Measurements from ENCODE around the gene ADNP2.
A peak's percentile ranks its signal among the peaks of the same experiment; 100 is the strongest.

Gene ADNP2

GRCh38 chr18:80105369-80106167 is 3.5 kb upstream of the ADNP2 start:
- Histone ChIP-seq H3K27me3 (ENCODE audit: insufficient read depth, low read length) (no peaks in the 10 kb centered on the region), H3K27ac (ENCODE audit: low read depth, low read length) (no peak overlapping the region), H3K4me1 (ENCODE audit: control insufficient read depth, insufficient read depth, low read length, unreplicated experiment) (peaks cover 7% of the 10 kb centered on the region), H3K79me2 (ENCODE audit: control insufficient read depth, insufficient read depth, low read length, unreplicated experiment) (peaks cover 9% of the 10 kb centered on the region), H3K4me3 (ENCODE audit: low read depth, low read length) (no peak overlapping the region), H2AFZ (ENCODE audit: low read length, unreplicated experiment) (no peak overlapping the region), H3K36me3 (ENCODE audit: insufficient read depth, low read length) (peaks cover under 1% of the 10 kb centered on the region; the same call in 1 of the 2 replicates)

DNA sequence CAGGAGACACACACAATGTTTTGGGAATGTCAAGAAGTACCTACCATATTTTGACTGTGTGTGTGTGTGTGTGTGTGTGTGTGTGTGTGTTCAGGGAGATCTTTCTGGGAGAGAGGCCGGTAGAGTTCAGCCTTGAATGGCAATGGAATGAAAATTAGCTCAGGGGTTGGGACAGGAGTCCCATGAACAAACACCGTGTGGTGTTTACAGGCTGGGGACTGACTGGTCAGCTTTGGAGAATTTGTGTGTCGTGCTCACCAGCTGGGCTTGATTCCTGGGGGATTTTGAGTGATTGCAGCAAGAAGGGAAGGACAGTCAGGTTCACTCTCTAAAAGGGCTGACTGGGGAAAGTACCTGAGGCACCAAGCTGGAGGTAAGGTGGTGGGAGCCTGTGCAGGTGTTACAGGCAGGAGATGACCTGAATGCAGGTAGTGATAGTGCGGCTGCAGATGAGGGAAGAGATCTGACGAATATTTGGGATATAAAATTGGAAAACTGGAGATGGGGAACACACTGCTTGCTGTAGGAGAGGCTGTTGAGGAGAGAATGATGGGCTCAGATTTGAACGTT is 2.5 kb upstream of the ADNP2 start:
- Histone ChIP-seq H2AFZ (ENCODE audit: low read length, unreplicated experiment) (no peak overlapping the region), H3K27me3 (ENCODE audit: insufficient read depth, low read length) (no peaks in the 10 kb centered on the region), H3K27ac (ENCODE audit: low read depth, low read length) (no peak overlapping the region), H3K79me2 (ENCODE audit: control insufficient read depth, insufficient read depth, low read length, unreplicated experiment) (peaks cover 17% of the 10 kb centered on the region), H3K36me3 (ENCODE audit: insufficient read depth, low read length) (no peaks in the 10 kb centered on the region), H3K4me3 (ENCODE audit: low read depth, low read length) (no peak overlapping the region), H3K4me1 (ENCODE audit: control insufficient read depth, insufficient read depth, low read length, unreplicated experiment) (peaks cover 16% of the 10 kb centered on the region)

DNA sequence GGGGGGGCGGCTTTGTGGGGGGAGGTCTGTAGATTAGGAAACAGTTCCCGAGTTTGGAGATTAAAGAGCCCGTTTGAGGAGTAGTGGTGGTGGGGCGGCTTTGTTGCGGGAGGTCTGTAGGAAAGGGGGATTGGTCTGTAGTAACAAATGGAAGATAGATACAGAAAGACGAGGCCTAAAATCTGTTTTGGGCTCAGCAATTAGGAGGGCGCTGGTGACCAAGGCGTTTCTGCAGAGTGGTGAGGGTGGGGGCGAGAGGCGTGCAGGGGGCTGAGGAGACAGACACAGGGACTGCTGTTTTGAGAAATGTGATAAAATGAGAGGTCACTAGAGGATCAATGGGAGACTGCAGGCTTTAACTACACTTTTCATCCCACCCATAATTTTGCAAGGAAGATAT is 1.6 kb upstream of the ADNP2 start:
- H3K79me2 ChIP-seq (ENCODE audit: control insufficient read depth, insufficient read depth, low read length, unreplicated experiment) = peaks cover 24% of the 10 kb centered on the region
- H2AFZ ChIP-seq (ENCODE audit: low read length, unreplicated experiment) = no peak overlapping the region
- peaks cover 16% of the 10 kb centered on the region for H3K4me1 ChIP-seq (ENCODE audit: control insufficient read depth, insufficient read depth, low read length, unreplicated experiment)
- H3K36me3 ChIP-seq (ENCODE audit: insufficient read depth, low read length) = no peaks in the 10 kb centered on the region
- no peak overlapping the region for H3K27ac ChIP-seq (ENCODE audit: low read depth, low read length)
- no peaks in the 10 kb centered on the region for H3K27me3 ChIP-seq (ENCODE audit: insufficient read depth, low read length)
- H3K4me3 ChIP-seq (ENCODE audit: low read depth, low read length) = no peak overlapping the region

- H2AFZ ChIP-seq (ENCODE audit: low read length, unreplicated experiment) = no peak overlapping the region
- no peaks in the 10 kb centered on the region for H3K27me3 ChIP-seq (ENCODE audit: insufficient read depth, low read length)
These were observed 933 bp upstream of the ADNP2 start for GRCh38 chr18:80108121-80108536.

DNA sequence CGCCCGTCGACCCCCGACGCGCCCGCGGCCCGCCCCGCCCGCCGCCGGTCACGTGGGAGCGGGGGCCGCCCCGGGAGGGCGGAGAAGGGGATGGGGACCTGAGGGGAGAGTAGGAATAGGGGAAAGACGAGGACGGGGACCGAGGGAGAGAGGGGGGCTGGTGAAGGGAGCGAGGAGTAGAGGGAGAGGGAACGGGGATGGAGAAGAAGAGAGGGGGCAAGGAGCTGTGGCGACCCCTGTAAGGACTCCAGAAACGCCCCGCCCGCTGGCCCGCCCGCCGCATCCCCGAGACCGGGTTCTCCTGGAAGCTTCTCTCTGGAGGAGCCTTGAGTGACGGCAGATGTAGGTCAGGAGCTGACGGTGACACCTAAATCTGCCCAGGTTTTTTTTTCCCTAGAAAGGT is 615 bp downstream of the ADNP2 start:
- peak overlapping the region; percentile 85 for H2AFZ ChIP-seq (ENCODE audit: low read length, unreplicated experiment)
- no peaks in the 10 kb centered on the region for H3K36me3 ChIP-seq (ENCODE audit: insufficient read depth, low read length)
- peak overlapping the region; percentile 84 for H3K4me3 ChIP-seq (ENCODE audit: low read depth, low read length)
- peak overlapping the region; percentile 90; the same call in 1 of the 2 replicates for H3K27ac ChIP-seq (ENCODE audit: low read depth, low read length)
- peaks cover 46% of the 10 kb centered on the region for H3K79me2 ChIP-seq (ENCODE audit: control insufficient read depth, insufficient read depth, low read length, unreplicated experiment)
- H3K4me1 ChIP-seq (ENCODE audit: control insufficient read depth, insufficient read depth, low read length, unreplicated experiment) = peaks cover 10% of the 10 kb centered on the region
- no peaks in the 10 kb centered on the region for H3K27me3 ChIP-seq (ENCODE audit: insufficient read depth, low read length)

More at GRCh38 chr18:80108121-80108536, 933 bp upstream of the ADNP2 start:
- Histone ChIP-seq H3K79me2 (ENCODE audit: control insufficient read depth, insufficient read depth, low read length, unreplicated experiment) (peaks cover 30% of the 10 kb centered on the region), H3K27ac (ENCODE audit: low read depth, low read length) (no peak overlapping the region), H3K4me1 (ENCODE audit: control insufficient read depth, insufficient read depth, low read length, unreplicated experiment) (peaks cover 14% of the 10 kb centered on the region), H3K36me3 (ENCODE audit: insufficient read depth, low read length) (no peaks in the 10 kb centered on the region), H3K4me3 (ENCODE audit: low read depth, low read length) (no peak overlapping the region)

DNA sequence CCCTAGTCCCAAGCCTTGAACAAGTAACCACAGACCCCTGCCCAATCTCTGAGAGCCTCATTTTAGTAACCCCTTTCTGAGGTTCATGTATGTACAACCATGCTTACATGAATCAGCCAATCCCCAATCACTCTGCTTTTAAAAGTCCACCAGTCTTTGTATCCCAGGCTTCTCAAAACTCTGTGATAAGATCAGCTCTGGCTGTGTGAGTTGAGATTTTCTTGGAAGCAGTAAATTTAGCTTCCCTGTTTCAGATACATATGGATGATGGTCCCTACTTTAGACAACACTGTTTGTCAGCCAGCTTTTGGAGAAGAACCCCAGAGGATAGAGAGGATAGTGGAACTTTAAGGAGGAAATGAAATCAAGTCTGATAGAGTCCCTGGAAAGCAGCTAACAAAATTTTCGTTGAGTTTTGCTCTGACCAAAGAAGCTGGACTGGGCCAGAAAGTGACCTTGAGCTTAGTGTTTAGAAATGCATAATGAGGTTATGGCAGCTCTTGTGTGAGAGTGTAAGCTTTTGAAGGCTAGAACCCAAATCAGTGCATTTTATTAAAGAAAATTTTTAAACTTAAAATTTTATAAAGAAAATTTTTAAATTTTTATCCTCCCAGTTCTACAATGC is 3.7 kb downstream of the ADNP2 start:
- H2AFZ ChIP-seq (ENCODE audit: low read length, unreplicated experiment) = no peak overlapping the region
- peaks cover 75% of the 10 kb centered on the region for H3K79me2 ChIP-seq (ENCODE audit: control insufficient read depth, insufficient read depth, low read length, unreplicated experiment)
- peaks cover 4% of the 10 kb centered on the region; the same call in 1 of the 2 replicates for H3K36me3 ChIP-seq (ENCODE audit: insufficient read depth, low read length)
- no peak overlapping the region for H3K4me3 ChIP-seq (ENCODE audit: low read depth, low read length)
- H3K27me3 ChIP-seq (ENCODE audit: insufficient read depth, low read length) = no peaks in the 10 kb centered on the region
- H3K4me1 ChIP-seq (ENCODE audit: control insufficient read depth, insufficient read depth, low read length, unreplicated experiment) = peaks cover 10% of the 10 kb centered on the region
- no peak overlapping the region for H3K27ac ChIP-seq (ENCODE audit: low read depth, low read length)

DNA sequence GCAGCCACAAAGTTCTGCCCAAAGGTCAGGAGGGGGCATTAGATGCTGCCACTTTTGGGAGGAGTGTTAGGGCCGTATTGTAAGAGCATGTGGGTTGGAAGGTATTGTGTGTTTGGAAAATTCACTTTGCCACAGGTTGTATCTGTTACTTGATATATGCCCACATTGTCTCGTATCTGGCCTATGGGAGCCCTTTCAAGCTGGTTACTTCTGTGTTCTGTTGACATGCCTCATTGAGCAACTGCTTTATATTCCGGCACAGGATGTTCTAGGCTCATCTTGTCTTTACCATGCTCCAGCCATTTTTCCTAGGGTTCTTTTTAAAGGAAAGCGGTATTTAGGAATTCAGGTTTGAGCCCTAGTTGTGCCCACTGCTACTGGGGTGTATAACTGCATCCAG is 6.0 kb downstream of the ADNP2 start:
- H3K27me3 ChIP-seq (ENCODE audit: insufficient read depth, low read length) = no peaks in the 10 kb centered on the region
- H3K4me3 ChIP-seq (ENCODE audit: low read depth, low read length) = no peak overlapping the region
- peaks cover 10% of the 10 kb centered on the region for H3K4me1 ChIP-seq (ENCODE audit: control insufficient read depth, insufficient read depth, low read length, unreplicated experiment)
- H3K79me2 ChIP-seq (ENCODE audit: control insufficient read depth, insufficient read depth, low read length, unreplicated experiment) = peaks cover 75% of the 10 kb centered on the region
- peaks cover 5% of the 10 kb centered on the region; the same call in 1 of the 2 replicates for H3K36me3 ChIP-seq (ENCODE audit: insufficient read depth, low read length)
- H3K27ac ChIP-seq (ENCODE audit: low read depth, low read length) = no peak overlapping the region
- H2AFZ ChIP-seq (ENCODE audit: low read length, unreplicated experiment) = no peak overlapping the region

GRCh38 chr18:80119111-80119510 is 10.0 kb downstream of the ADNP2 start:
- Histone ChIP-seq H3K4me1 (ENCODE audit: control insufficient read depth, insufficient read depth, low read length, unreplicated experiment) (no peaks in the 10 kb centered on the region), H3K27me3 (ENCODE audit: insufficient read depth, low read length) (no peaks in the 10 kb centered on the region), H2AFZ (ENCODE audit: low read length, unreplicated experiment) (no peak overlapping the region), H3K36me3 (ENCODE audit: insufficient read depth, low read length) (peaks cover 17% of the 10 kb centered on the region), H3K4me3 (ENCODE audit: low read depth, low read length) (no peak overlapping the region), H3K79me2 (ENCODE audit: control insufficient read depth, insufficient read depth, low read length, unreplicated experiment) (peaks cover 54% of the 10 kb centered on the region), H3K27ac (ENCODE audit: low read depth, low read length) (no peak overlapping the region)

DNA sequence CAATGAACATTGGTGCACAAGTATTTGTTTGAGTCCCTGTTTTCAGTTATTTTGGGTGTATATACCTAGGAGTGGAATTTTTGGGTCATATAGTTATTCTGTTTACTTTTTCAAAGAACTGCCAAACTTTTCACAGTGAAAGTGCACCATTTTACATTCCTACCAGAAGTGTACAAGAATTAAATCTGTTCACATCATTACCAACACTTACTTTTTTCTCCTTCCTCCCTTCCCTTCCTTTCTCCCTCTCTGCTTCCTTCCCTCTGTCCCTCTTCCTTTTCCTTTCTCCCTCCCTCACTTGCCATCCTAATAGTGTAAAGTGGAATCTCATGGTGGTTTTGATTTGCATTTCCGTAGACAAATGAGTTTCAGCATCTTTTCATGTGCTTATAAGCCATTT is 11.9 kb downstream of the ADNP2 start:
- Histone ChIP-seq H3K79me2 (ENCODE audit: control insufficient read depth, insufficient read depth, low read length, unreplicated experiment) (peaks cover 46% of the 10 kb centered on the region), H3K4me1 (ENCODE audit: control insufficient read depth, insufficient read depth, low read length, unreplicated experiment) (no peaks in the 10 kb centered on the region), H3K4me3 (ENCODE audit: low read depth, low read length) (no peak overlapping the region), H2AFZ (ENCODE audit: low read length, unreplicated experiment) (no peak overlapping the region), H3K36me3 (ENCODE audit: insufficient read depth, low read length) (peaks cover 17% of the 10 kb centered on the region), H3K27me3 (ENCODE audit: insufficient read depth, low read length) (no peaks in the 10 kb centered on the region), H3K27ac (ENCODE audit: low read depth, low read length) (no peak overlapping the region)

GRCh38 chr18:80124131-80124530 is 15.1 kb downstream of the ADNP2 start:
- Histone ChIP-seq H3K27ac (ENCODE audit: low read depth, low read length) (no peak overlapping the region), H3K4me3 (ENCODE audit: low read depth, low read length) (no peak overlapping the region), H2AFZ (ENCODE audit: low read length, unreplicated experiment) (no peak overlapping the region), H3K36me3 (ENCODE audit: insufficient read depth, low read length) (peaks cover 12% of the 10 kb centered on the region), H3K79me2 (ENCODE audit: control insufficient read depth, insufficient read depth, low read length, unreplicated experiment) (peaks cover 41% of the 10 kb centered on the region), H3K27me3 (ENCODE audit: insufficient read depth, low read length) (no peaks in the 10 kb centered on the region), H3K4me1 (ENCODE audit: control insufficient read depth, insufficient read depth, low read length, unreplicated experiment) (no peaks in the 10 kb centered on the region)
